Fibroblast of the aortic adventitia (primary cell): ENCODE results near the gene RNF144A. TPM values are rescaled to one million over a fixed set of nuclear protein-coding genes. Genes with fewer than 3 reads are reported as not detected.

ENCODE experiments used
- DNase-seq: peaks from one replicate; pipeline ENCODE4 v3.0.0-alpha.2; 2010; ENCODE audit warnings: low read depth
- H3K4me3 ChIP-seq: 2 replicates; pipeline ENCODE4 v1.5.1; 2011; ENCODE audit warnings: low read depth, mild to moderate bottlenecking, control low read depth, low read length, moderate library complexity
- total RNA-seq: library from RNA; depleted of rRNA; stranded (reverse); fragments of >200 nt; gene quantifications from 2 replicates; pipeline ENCODE4 v1.2.3, GENCODE V29; 2012; ENCODE audit warnings: low replicate concordance
- TF ChIP-seq, protein P1 (sequence below): IDR thresholded peaks from 2 replicates; pipeline ENCODE4 v1.5.1; 2011; ENCODE audit warnings: mild to moderate bottlenecking, low read length, control low read depth, inconsistent platforms; ENCODE audit not compliant: insufficient read depth

RNF144A gene
- total RNA-seq, 1 donor, result 10.8 TPM

DNA sequence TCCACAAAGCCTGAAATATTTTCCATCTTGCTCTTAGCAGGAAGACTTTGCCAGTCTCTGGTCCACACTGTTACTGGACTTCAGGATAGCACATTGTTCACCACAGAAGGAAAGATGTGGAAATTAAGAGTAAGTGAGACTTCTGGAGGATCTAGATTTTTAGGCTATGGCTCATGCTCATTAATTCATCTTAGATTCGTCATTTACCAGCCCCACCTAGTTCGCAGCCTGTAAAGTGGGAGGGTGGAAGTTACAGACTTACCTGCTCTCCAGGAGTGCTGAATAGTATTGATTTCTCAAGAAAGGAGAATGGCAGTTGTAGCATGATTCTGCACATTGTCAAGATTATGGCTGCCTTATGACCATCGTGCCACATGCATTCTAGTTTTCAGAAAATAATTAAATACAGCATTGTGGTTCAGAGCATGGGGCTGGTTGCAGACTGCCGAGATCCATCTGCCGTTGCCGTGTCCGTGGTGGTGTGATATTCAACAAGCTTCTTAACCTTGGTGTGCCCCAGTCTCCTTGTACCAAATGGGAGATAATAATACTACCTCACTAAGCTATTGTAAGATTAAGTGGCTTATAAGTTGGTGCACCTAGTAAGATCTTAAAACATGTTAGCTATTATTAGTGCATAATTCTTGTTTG lies 56.8 kb downstream of the RNF144A start:
- DNase-seq, result no peak
- TF ChIP-seq, protein P1, sequence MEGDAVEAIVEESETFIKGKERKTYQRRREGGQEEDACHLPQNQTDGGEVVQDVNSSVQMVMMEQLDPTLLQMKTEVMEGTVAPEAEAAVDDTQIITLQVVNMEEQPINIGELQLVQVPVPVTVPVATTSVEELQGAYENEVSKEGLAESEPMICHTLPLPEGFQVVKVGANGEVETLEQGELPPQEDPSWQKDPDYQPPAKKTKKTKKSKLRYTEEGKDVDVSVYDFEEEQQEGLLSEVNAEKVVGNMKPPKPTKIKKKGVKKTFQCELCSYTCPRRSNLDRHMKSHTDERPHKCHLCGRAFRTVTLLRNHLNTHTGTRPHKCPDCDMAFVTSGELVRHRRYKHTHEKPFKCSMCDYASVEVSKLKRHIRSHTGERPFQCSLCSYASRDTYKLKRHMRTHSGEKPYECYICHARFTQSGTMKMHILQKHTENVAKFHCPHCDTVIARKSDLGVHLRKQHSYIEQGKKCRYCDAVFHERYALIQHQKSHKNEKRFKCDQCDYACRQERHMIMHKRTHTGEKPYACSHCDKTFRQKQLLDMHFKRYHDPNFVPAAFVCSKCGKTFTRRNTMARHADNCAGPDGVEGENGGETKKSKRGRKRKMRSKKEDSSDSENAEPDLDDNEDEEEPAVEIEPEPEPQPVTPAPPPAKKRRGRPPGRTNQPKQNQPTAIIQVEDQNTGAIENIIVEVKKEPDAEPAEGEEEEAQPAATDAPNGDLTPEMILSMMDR, result no peak
- H3K4me3 ChIP-seq, result no peak overlapping the region

DNA sequence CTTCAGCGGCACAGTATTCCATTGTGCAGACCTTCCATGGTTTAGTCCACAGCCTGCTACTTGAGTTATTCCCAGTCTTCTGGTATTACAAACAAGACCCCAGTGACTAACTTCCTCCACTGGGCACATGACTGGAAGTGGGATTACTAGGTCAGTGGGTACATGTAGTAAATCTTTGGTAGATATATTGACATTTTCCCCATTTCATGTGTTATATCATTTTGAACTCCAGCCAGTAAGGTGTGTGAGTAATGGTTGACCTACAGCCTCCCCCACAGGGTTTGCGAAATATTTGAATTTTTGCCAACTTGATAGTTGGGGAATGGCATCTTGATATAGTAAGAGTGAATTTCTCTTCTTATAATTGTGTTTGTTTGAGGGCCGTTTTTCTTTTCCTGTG lies 58.8 kb downstream of the RNF144A start:
- TF ChIP-seq, protein P1, result no peak
- DNase-seq, result no peak
- H3K4me3 ChIP-seq, result no peak overlapping the region

DNA sequence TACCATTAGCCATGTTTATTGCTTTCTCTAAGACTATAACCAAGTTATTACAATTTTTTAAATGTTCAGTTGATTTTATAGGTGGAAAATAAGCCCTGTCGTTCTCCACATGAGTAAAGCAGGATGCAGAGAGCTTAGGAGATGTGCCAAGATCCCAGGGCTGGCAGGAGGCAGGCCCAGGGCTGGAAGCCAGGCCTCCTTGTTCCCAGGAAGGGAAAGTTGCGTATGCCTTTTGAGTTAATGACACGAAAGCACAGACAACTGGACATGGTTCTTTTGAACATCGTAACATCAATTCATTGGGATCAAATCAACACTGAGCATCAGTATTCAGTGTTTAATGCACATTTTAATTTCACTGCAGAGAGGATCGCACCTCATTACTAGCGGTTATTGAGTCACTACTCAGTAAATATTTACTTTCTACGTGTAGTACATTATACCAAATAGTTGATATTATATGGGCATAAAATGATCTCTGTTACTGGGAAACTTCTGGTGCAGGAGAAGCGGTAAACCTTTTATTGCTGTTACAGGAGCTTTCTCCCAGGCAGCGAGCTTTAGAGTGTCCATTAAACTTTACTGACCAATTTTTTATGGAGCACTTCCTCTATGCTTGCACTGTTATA lies 60.0 kb downstream of the RNF144A start:
- no peak overlapping the region for H3K4me3 ChIP-seq
- DNase-seq, result peak; percentile 41
- TF ChIP-seq, protein P1, result no peak

DNA sequence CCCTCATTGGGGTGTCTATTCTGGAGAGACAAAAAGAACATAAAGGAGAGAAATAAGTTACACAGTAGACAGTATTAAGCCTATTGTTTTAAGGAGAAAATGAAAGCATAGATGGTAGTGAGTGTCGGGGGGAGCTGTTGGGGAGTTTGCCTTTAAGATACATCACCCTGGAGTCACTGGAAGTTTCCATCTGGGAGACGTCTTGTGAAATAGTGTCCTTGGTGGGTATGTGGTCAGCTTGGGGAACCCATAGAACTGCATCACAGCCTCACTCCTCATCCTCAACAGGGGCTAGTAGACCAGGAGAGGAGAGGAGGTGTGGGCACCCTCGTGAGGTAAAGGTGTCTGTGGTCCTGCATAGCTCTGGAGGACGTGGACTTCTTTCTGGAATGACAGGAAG lies 60.6 kb downstream of the RNF144A start:
- TF ChIP-seq, protein P1, result no peak
- DNase-seq, result no peak
- no peak overlapping the region for H3K4me3 ChIP-seq

DNA sequence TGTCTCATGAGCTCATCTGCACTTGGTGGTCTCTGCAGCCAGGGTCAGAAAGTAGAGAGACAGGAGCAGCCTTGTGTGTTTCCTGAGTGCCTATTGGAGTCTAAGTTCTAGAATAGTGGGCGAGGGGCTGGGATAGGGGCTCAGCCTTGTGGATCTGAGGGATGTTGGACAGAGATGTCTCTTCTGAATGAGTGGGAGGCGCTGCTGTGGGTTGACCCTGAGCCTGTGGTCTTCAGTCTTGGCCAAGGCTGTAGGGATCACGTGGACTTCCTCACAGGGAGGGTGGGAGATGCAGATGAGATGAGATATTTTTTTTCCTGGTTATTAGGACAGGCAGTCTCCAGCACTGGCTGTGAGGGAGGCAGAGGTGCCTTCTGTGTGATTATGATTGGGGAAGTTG lies 61.8 kb downstream of the RNF144A start:
- TF ChIP-seq, protein P1, result no peak
- no peak for DNase-seq
- H3K4me3 ChIP-seq, result no peak overlapping the region

DNA sequence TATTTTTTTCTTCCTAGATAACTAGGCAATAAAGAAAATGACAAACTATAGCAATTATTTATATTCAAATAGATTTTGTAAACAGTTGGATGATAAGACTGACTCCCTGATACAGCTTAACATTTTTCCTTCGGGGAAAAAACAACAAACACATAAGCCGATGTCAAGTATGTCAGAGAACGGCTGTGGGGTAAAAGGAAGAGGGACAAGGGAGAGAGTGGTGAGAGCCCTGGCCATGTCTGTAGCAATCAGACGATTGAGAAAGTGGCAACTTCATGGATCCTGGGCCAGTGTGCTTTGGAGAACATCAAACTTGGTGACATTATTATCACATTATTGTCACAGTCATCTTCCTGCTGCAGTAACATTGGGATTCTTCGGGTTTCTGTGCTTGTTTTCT lies 65.2 kb downstream of the RNF144A start:
- DNase-seq, result no peak
- TF ChIP-seq, protein P1, result no peak
- H3K4me3 ChIP-seq, result no peak overlapping the region
